22Rv1 (cell line): ENCODE results near the gene ZC3H13.

Source experiments
- ZFX ChIP-seq: fragments of 450-650 bp; IDR thresholded peaks from 2 replicates; pipeline ENCODE4 v1.6.1; 2017; ENCODE audit warnings: antibody characterized with exemption, borderline replicate concordance
- TF ChIP-seq, protein P1 (sequence below): fragments of 450-650 bp; IDR thresholded peaks from 2 replicates; pipeline ENCODE4 v1.5.1; 2017; ENCODE audit warnings: mild to moderate bottlenecking

DNA sequence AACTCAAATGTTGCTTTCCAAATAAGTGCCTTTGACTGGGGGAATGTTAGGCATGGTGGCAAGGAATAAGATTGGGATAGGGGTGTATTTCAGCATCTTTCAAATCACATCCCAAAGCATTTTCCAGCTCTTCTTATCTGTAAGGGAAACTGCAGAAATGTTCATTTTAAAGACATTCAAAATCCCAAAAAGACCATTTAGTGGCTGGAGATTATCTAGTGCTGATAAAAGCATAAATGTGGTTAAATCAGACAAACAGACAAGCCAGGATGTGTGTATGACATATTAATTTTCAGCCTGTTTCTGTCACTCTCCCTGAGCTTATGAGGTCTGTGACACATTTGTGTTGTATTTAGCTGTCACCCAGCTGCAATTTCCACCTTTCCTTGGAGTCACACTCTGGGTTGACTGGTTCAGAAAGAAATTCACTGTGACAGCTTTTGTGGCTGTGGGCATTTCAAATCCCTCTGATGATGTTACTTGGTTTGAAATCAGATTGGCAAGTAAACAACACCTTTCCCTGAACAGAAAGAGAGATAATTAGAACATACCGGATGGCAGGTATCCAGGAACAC lies 131.3 kb downstream of the ZC3H13 start:
- TF ChIP-seq, protein P1, sequence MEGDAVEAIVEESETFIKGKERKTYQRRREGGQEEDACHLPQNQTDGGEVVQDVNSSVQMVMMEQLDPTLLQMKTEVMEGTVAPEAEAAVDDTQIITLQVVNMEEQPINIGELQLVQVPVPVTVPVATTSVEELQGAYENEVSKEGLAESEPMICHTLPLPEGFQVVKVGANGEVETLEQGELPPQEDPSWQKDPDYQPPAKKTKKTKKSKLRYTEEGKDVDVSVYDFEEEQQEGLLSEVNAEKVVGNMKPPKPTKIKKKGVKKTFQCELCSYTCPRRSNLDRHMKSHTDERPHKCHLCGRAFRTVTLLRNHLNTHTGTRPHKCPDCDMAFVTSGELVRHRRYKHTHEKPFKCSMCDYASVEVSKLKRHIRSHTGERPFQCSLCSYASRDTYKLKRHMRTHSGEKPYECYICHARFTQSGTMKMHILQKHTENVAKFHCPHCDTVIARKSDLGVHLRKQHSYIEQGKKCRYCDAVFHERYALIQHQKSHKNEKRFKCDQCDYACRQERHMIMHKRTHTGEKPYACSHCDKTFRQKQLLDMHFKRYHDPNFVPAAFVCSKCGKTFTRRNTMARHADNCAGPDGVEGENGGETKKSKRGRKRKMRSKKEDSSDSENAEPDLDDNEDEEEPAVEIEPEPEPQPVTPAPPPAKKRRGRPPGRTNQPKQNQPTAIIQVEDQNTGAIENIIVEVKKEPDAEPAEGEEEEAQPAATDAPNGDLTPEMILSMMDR = no peak
- no peak for TF ChIP-seq ZFX
